Bronchial epithelial cell (primary cell): ENCODE data around the gene ECE1. TPM values are rescaled to one million over a fixed set of nuclear protein-coding genes. Genes with fewer than 3 reads are reported as not detected.
A peak's percentile ranks its signal among the peaks of the same experiment; 100 is the strongest.

ENCODE experiments used
- DNase-seq: peaks from one replicate; pipeline ENCODE4 v3.0.0-alpha.2; 2010; ENCODE audit warnings: low read depth
- FAIRE-seq: peaks from 2 replicates; lab custom pipeline; 2011; peaks lifted over from hg19 to GRCh38; lab: Jason Lieb, UNC
- H3K27me3 ChIP-seq: 2 replicates; pipeline ENCODE4 v1.5.1; 2011; ENCODE audit warnings: low read length; ENCODE audit not compliant: control insufficient read depth, insufficient read depth
- H3K36me3 ChIP-seq: 2 replicates; pipeline ENCODE4 v1.5.1; 2011; ENCODE audit warnings: low read length; ENCODE audit not compliant: control insufficient read depth, insufficient read depth
- H3K4me3 ChIP-seq: 2 replicates; pipeline ENCODE4 v1.5.1; 2011; ENCODE audit warnings: mild to moderate bottlenecking, low read depth, low read length, control low read depth
- total RNA-seq: library from RNA; depleted of rRNA; stranded (reverse); fragments of >200 nt; gene quantifications from 2 replicates; pipeline ENCODE4 v1.2.1, GENCODE V29; 2014
- TF ChIP-seq, protein P1 (sequence below): IDR thresholded peaks from 2 replicates; pipeline ENCODE4 v1.5.1; 2011; ENCODE audit warnings: mild to moderate bottlenecking, moderate library complexity, low read length, control low read depth, inconsistent platforms; ENCODE audit not compliant: insufficient read depth, severe bottlenecking

ECE1 gene
- total RNA-seq, 1 donor from 2014 or later: 44.2 TPM

DNA sequence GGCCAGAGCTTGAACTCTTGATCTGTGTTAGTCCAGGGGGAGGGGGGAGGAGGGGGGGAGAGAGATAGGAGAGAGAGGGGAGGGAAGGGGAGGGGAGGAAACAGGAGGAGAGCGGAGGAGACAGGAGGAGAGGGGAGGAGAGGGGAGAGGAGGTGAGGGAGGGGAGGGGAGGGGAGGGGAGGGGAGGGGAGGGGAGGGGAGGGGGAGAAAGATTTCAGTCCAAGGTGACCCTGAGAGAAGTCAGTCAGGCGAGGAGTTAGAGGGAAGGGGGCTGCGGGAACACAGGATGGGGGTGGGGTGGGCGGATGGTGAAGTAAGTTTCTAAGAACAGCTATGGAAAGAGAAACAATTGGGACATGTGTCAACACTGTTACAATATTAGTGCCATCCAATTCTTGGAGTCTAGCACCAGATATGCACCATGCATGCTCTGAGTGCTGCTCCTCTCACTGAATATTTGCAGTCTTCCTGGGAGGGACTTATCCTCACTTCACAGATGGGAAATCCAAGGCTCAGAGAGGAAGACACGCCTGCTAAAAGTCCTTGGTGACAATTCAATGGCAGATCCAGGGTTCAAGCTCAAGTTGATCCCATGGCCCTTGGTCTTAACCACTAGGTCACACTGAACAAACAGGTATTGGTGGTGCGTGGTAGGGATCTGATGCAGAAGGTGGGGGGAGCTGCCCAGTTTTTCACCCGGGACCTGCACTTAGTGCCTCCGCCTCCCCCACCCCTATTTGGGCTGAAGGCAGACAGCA is 42.5 kb upstream of the ECE1 start:
- TF ChIP-seq, protein P1, sequence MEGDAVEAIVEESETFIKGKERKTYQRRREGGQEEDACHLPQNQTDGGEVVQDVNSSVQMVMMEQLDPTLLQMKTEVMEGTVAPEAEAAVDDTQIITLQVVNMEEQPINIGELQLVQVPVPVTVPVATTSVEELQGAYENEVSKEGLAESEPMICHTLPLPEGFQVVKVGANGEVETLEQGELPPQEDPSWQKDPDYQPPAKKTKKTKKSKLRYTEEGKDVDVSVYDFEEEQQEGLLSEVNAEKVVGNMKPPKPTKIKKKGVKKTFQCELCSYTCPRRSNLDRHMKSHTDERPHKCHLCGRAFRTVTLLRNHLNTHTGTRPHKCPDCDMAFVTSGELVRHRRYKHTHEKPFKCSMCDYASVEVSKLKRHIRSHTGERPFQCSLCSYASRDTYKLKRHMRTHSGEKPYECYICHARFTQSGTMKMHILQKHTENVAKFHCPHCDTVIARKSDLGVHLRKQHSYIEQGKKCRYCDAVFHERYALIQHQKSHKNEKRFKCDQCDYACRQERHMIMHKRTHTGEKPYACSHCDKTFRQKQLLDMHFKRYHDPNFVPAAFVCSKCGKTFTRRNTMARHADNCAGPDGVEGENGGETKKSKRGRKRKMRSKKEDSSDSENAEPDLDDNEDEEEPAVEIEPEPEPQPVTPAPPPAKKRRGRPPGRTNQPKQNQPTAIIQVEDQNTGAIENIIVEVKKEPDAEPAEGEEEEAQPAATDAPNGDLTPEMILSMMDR: no peak
- DNase-seq (no peak), FAIRE-seq (no peak)
- no peaks in the 10 kb centered on the region for H3K36me3 ChIP-seq
- no peaks in the 10 kb centered on the region for H3K27me3 ChIP-seq
- no peak overlapping the region for H3K4me3 ChIP-seq

DNA sequence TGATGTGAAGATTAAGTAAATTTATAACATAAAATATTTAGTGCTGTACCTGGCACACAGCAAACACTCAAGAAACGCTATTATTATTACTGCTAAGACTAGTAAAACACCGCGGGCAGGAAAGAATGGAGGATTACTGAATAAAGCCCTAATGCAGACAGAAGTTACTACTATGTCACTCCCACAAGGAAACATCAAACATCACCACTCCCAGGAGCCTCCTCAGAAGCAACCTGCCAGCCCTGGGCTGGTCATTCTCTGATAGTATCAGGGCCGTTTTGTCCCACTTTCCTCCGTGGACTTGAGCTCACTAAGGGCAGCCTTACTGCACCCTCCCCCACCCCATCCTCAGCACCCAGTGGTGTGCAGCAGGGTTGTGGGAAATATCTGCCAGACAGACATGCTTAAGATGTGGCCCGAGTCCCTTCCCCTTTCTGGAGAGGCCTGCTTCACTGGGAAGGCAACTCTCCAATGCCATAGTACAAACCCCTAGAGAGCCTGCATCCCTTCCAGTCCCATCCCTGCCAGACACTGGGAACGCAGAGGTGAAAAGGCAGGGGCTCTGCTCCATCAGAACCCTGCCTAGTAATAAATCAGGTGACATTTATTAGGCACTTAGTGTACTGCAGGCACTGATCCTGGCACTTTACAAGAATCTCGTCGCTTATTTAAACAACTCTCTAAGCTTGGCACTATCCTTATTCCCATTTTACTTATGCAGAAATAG is 41.7 kb upstream of the ECE1 start:
- DNase-seq (no peak), FAIRE-seq (no peak)
- Histone ChIP-seq H3K4me3 (no peak overlapping the region), H3K27me3 (no peaks in the 10 kb centered on the region), H3K36me3 (no peaks in the 10 kb centered on the region)
- TF ChIP-seq, protein P1: no peak

DNA sequence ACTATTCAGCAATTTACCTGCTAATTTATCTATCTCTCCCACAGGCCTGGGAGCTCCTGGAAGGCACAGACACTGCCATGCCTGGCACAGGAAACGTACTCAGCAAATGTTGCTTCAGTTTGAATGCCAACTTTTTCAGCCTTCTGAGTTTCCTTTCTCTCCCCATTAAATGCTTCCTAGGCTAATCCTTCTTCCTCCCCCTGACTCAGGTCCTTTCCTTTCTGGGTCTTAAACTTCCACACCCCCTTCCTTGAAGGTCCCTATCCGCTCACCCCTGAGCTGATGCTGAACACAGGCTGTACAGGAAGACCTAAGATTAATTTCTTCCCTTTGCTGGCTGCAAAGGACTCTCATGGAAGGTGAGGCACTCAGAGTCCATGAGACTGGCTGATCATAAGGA is 40.3 kb upstream of the ECE1 start:
- H3K4me3 ChIP-seq: no peak overlapping the region
- FAIRE-seq (no peak), DNase-seq (no peak)
- TF ChIP-seq, protein P1: no peak
- no peaks in the 10 kb centered on the region for H3K27me3 ChIP-seq
- no peaks in the 10 kb centered on the region for H3K36me3 ChIP-seq

DNA sequence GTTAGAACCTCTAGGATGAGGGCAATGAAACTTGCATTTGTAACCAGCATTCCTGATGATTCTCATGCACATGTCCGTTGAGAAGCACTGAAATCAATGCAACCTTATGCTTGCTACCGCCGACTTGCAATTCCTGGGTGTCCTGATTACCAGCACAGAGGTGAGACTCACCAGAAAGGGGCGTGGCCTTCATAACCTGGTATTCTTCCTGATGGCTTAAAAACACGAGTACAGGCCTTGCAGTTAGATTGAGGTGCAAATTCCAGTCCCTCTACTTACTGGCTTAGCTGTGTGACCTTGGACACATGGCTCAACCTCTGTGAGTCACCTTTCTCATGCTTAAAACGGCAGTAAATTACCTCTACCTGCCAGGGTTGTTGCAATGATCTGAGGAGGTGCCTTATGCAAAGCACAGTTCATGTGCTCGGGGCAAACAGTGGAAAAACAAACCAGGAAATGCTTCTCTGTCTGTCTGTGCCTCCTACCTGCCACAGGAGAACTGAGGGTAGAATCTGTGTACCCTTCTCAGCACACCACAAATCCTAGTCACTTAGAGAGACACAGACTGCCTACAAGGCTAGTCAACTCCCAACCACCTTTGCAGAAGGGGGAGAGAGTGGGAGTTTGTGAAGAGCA is 39.1 kb upstream of the ECE1 start:
- peak; percentile 88 for FAIRE-seq

DNA sequence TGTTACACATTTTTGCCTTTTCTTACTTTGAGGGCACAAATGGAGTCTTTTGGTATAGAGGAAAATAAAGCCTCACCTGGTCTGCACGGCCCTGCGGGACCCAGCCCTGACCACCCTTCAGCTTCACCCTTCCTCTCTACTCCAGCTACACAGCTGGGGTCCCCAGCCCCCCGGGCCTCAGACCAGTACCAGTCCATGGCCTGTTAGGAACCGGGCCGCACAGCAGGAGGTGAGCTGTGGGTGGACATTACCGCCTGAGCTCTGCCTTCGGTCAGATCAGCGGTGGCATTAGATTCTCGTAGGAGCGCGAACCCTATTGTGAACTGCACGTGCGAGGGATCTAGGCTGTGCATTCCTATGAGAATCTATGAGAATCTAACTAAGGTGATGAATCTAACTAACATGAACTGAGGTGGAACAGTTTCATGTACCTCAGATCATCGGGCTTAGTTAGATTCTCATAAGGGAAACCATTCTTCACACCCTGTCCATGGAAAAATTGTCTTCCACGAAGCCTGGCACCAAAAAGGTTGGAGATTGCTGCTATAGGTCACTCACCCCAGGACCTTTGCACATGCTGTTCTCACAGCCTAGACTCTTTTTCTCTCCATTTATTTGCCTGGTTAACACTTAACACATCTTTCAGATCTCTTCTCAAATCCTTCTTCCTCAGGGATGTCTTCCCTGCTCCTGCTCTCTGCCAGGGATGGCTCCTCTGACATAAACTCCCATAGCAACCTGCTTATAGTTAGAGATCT is 37.5 kb upstream of the ECE1 start:
- no peak for FAIRE-seq
- no peaks in the 10 kb centered on the region for H3K36me3 ChIP-seq

More for the DNA sequence above, 39.1 kb upstream of the ECE1 start:
- DNase-seq: peak; percentile 76
- Histone ChIP-seq H3K4me3 (no peak overlapping the region), H3K36me3 (no peaks in the 10 kb centered on the region), H3K27me3 (no peaks in the 10 kb centered on the region)
- TF ChIP-seq, protein P1: no peak

More for the DNA sequence above, 37.5 kb upstream of the ECE1 start:
- no peak overlapping the region for H3K4me3 ChIP-seq
- no peaks in the 10 kb centered on the region for H3K27me3 ChIP-seq
- no peak for DNase-seq
- TF ChIP-seq, protein P1: no peak
